ENCODE data around the gene OPCML.

The OPCML gene

DNA sequence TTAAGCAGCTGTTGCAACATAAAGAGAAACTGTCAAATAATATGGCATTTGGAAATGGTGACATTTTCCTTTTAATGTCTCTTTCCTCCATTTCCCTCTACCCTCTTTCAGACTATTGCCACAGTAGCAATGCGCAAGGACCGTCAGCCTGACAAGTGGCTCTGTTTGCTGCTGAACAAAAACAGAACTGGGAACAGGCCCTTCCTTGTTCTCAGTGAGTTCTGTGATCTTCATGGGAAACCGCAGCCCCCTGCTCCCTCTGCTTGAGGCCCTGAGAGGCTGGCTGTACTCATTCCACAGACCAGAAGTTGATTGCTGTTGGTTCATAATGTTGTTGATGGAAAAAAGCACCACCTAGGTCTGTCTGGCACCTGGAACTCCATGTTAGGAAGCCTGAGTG lies 559.7 kb downstream of the OPCML start:
- TF ChIP-seq EZH2phosphoT487 (IDR thresholded peaks at IDR 0.05; ENCODE audit: low read length) (no peak), EZH2 (optimal IDR thresholded peaks at IDR 0.05; ENCODE audit: low read depth, low read length) (no peak)
- TF ChIP-seq, protein P1, sequence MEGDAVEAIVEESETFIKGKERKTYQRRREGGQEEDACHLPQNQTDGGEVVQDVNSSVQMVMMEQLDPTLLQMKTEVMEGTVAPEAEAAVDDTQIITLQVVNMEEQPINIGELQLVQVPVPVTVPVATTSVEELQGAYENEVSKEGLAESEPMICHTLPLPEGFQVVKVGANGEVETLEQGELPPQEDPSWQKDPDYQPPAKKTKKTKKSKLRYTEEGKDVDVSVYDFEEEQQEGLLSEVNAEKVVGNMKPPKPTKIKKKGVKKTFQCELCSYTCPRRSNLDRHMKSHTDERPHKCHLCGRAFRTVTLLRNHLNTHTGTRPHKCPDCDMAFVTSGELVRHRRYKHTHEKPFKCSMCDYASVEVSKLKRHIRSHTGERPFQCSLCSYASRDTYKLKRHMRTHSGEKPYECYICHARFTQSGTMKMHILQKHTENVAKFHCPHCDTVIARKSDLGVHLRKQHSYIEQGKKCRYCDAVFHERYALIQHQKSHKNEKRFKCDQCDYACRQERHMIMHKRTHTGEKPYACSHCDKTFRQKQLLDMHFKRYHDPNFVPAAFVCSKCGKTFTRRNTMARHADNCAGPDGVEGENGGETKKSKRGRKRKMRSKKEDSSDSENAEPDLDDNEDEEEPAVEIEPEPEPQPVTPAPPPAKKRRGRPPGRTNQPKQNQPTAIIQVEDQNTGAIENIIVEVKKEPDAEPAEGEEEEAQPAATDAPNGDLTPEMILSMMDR (IDR thresholded peaks at IDR 0.05; ENCODE audit: low read length), result no peak
- DNase-seq, result no peak

DNA sequence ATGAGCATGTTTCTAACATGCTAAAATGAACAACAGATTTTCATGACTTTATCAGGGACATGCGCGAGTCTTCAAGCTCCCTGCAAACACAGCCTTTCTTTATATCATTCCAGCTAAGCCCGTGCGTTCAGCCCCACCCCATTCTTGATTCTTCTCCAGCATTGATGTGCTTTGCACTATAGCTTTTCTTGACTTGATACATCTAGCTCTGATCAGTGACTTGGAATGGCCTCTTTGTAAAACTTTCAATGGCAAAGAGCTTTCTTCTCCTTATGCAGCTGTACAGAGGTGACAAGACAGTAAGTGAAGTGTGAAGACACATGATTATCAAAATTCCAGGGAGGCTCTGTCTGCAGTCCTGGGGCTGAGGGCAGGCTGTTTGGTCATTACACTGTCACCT lies 561.0 kb downstream of the OPCML start:
- H3F3A ChIP-seq (ENCODE audit: insufficient read depth, low read length), result no peaks in the 10 kb centered on the region
- no peaks in the 10 kb centered on the region for H3K9me2 ChIP-seq (replicated peaks; ENCODE audit: insufficient read depth, low read length)
- H3K4me2 ChIP-seq (ENCODE audit: low read depth, low read length), result no peak overlapping the region
- no peak overlapping the region for H3K27ac ChIP-seq (ENCODE audit: low read length)
- H3K9ac ChIP-seq (ENCODE audit: low read length), result no peak overlapping the region
- H3K4me3 ChIP-seq (ENCODE audit: low read length), result no peak overlapping the region
- TF ChIP-seq EZH2 (optimal IDR thresholded peaks at IDR 0.05; ENCODE audit: low read depth, low read length) (no peak), EZH2phosphoT487 (IDR thresholded peaks at IDR 0.05; ENCODE audit: low read length) (no peak)
- TF ChIP-seq, protein P1 (IDR thresholded peaks at IDR 0.05; ENCODE audit: low read length), result no peak
- H2AFZ ChIP-seq (ENCODE audit: low read length), result no peak overlapping the region
- no peaks in the 10 kb centered on the region for H3K9me3 ChIP-seq (replicated peaks; ENCODE audit: insufficient read depth, low read length)
- no peaks in the 10 kb centered on the region for H3K79me2 ChIP-seq (ENCODE audit: low read length)
- no peaks in the 10 kb centered on the region for H3K4me1 ChIP-seq (ENCODE audit: low read length)
- H3K36me3 ChIP-seq (replicated peaks; ENCODE audit: insufficient read depth, low read length), result no peaks in the 10 kb centered on the region
- no peak for DNase-seq
- H3K27me3 ChIP-seq (replicated peaks; ENCODE audit: insufficient read depth, low read length), result no peaks in the 10 kb centered on the region
- no peaks in the 10 kb centered on the region for H4K20me1 ChIP-seq (ENCODE audit: insufficient read depth, low read length)

More for the DNA sequence above, 559.7 kb downstream of the OPCML start:
- Histone ChIP-seq H3K9me3 (replicated peaks; ENCODE audit: insufficient read depth, low read length) (no peaks in the 10 kb centered on the region), H3K27me3 (replicated peaks; ENCODE audit: insufficient read depth, low read length) (no peaks in the 10 kb centered on the region), H3K4me1 (ENCODE audit: low read length) (no peaks in the 10 kb centered on the region), H3K9ac (ENCODE audit: low read length) (no peak overlapping the region), H3K4me2 (ENCODE audit: low read depth, low read length) (no peak overlapping the region), H2AFZ (ENCODE audit: low read length) (no peak overlapping the region), H3K27ac (ENCODE audit: low read length) (no peak overlapping the region), H3K4me3 (ENCODE audit: low read length) (no peak overlapping the region), H4K20me1 (ENCODE audit: insufficient read depth, low read length) (no peaks in the 10 kb centered on the region), H3K79me2 (ENCODE audit: low read length) (no peaks in the 10 kb centered on the region), H3F3A (ENCODE audit: insufficient read depth, low read length) (no peaks in the 10 kb centered on the region), H3K36me3 (replicated peaks; ENCODE audit: insufficient read depth, low read length) (no peaks in the 10 kb centered on the region), H3K9me2 (replicated peaks; ENCODE audit: insufficient read depth, low read length) (no peaks in the 10 kb centered on the region)

DNA sequence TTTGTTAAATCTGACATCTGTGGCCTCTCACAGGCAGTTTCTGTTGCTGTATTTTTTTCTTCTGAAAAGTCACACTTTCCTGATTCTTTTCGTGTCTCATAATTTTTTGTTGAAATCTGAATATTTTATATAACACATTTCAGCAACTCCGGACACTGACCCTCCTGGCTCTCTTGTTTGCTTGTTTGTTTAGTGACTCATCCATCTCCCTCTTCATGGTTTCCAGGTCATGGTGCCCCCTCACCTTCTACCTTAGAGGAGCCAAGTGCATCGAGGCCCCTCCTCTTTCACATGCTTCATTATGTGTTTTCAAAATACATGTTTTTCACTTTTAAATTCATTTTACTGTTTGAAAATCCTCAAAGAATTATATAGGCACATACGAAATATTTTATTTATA lies 562.4 kb downstream of the OPCML start:
- no peaks in the 10 kb centered on the region for H3F3A ChIP-seq (ENCODE audit: insufficient read depth, low read length)
- DNase-seq, result no peak
- H3K4me3 ChIP-seq (ENCODE audit: low read length), result no peak overlapping the region
- no peaks in the 10 kb centered on the region for H3K9me2 ChIP-seq (replicated peaks; ENCODE audit: insufficient read depth, low read length)
- no peak overlapping the region for H3K4me2 ChIP-seq (ENCODE audit: low read depth, low read length)
- no peaks in the 10 kb centered on the region for H3K9me3 ChIP-seq (replicated peaks; ENCODE audit: insufficient read depth, low read length)
- no peaks in the 10 kb centered on the region for H3K4me1 ChIP-seq (ENCODE audit: low read length)
- no peak overlapping the region for H2AFZ ChIP-seq (ENCODE audit: low read length)
- no peak overlapping the region for H3K27ac ChIP-seq (ENCODE audit: low read length)
- no peaks in the 10 kb centered on the region for H3K27me3 ChIP-seq (replicated peaks; ENCODE audit: insufficient read depth, low read length)
- H3K36me3 ChIP-seq (replicated peaks; ENCODE audit: insufficient read depth, low read length), result no peaks in the 10 kb centered on the region
- no peaks in the 10 kb centered on the region for H4K20me1 ChIP-seq (ENCODE audit: insufficient read depth, low read length)
- no peak overlapping the region for H3K9ac ChIP-seq (ENCODE audit: low read length)
- H3K79me2 ChIP-seq (ENCODE audit: low read length), result no peaks in the 10 kb centered on the region
- no peak for TF ChIP-seq EZH2phosphoT487 (IDR thresholded peaks at IDR 0.05; ENCODE audit: low read length)
- TF ChIP-seq, protein P1 (IDR thresholded peaks at IDR 0.05; ENCODE audit: low read length), result no peak
